ENCODE results near the gene LETMD1. TPM values are rescaled to one million over a fixed set of nuclear protein-coding genes. Genes with fewer than 3 reads are reported as not detected.

Gene LETMD1
- total and polyA plus RNA-seq, 9 of the 15 experiments (the other 6 are each of a cell fraction or from before 2014, with no cell fraction given) = 58.7 to 163 (median 75.4) TPM

GRCh38 chr12:51083126-51083833, 35.2 kb downstream of the LETMD1 start, which contains the start of gene CSRNP2 (continued):
- TF ChIP-seq E2F6 (IDR thresholded peaks at IDR 0.05; ENCODE audit: borderline replicate concordance in 1 of 2, extremely low read depth in 1 of 2, insufficient read depth in 1 of 2, insufficient read length in 1 of 2, low read depth in 1 of 2, low read length in 1 of 2, poor library complexity in 1 of 2, severe bottlenecking in 1 of 2) (peak; percentile 22 to 64), ZNF282 (CRISPR knock-in tag; IDR thresholded peaks at IDR 0.05) (peak; percentile 86; the same call in 1 of the 2 replicates), VEZF1 (CRISPR knock-in tag; IDR thresholded peaks at IDR 0.05) (peak; percentile 90), SIX5 (IDR thresholded peaks at IDR 0.05; ENCODE audit: borderline replicate concordance in 1 of 2, insufficient read depth in 1 of 2, low read depth in 1 of 2, low read length in 2 of 2) (peak; percentile 81 to 82), NRF1 (conservative IDR thresholded peaks at IDR 0.05 in 1 of 2, IDR thresholded peaks at IDR 0.05 in 1 of 2) (peak; percentile 76 to 78), AFF4 (CRISPR knock-in tag; IDR thresholded peaks at IDR 0.05) (peak; percentile 48), CTBP1 (IDR thresholded peaks at IDR 0.05; ENCODE audit: borderline replicate concordance) (peak; percentile 40; the same call in 1 of the 2 replicates), PCBP2 (IDR thresholded peaks at IDR 0.05; ENCODE audit: low read depth, low read length, poor library complexity, severe bottlenecking) (peak; percentile 27), GABPA (tag; conservative IDR thresholded peaks at IDR 0.05; ENCODE audit: low read depth) (peak; percentile 81), ZNF444 (CRISPR knock-in tag; IDR thresholded peaks at IDR 0.05) (no peak), U2AF1 (optimal IDR thresholded peaks at IDR 0.05; ENCODE audit: low read depth, low read length) (peak; percentile 93), ZKSCAN8 (CRISPR knock-in tag; IDR thresholded peaks at IDR 0.05) (no peak), SETDB1 (IDR thresholded peaks at IDR 0.05; ENCODE audit: low read length) (no peak), CXXC5 (CRISPR knock-in tag; IDR thresholded peaks at IDR 0.05) (peak; percentile 89), ZNF197 (CRISPR knock-in tag; IDR thresholded peaks at IDR 0.05; ENCODE audit: low read depth) (0 out of 2 replicates have a peak, but pooled peaks have one; percentile 69), ZNF780A (CRISPR knock-in tag; IDR thresholded peaks at IDR 0.05) (no peak), ZNF239 (CRISPR knock-in tag; IDR thresholded peaks at IDR 0.05) (no peak), ATF1 (CRISPR knock-in tag; IDR thresholded peaks at IDR 0.05) (no peak), ATF1 (tag; IDR thresholded peaks at IDR 0.05) (peak; percentile 57), MXI1 (IDR thresholded peaks at IDR 0.05; ENCODE audit: low read depth, low read length) (0 out of 2 replicates have a peak, but pooled peaks have one; percentile 23), ATF7 (IDR thresholded peaks at IDR 0.05) (peak; percentile 66; the same call in 1 of the 2 replicates), NONO (IDR thresholded peaks at IDR 0.05; ENCODE audit: low read depth in 2 of 2, low read length in 1 of 2) (peak; percentile 93 to 100)

Data from K562 (cell line).